ENCODE data around the gene MPPED1.

The MPPED1 gene

DNA sequence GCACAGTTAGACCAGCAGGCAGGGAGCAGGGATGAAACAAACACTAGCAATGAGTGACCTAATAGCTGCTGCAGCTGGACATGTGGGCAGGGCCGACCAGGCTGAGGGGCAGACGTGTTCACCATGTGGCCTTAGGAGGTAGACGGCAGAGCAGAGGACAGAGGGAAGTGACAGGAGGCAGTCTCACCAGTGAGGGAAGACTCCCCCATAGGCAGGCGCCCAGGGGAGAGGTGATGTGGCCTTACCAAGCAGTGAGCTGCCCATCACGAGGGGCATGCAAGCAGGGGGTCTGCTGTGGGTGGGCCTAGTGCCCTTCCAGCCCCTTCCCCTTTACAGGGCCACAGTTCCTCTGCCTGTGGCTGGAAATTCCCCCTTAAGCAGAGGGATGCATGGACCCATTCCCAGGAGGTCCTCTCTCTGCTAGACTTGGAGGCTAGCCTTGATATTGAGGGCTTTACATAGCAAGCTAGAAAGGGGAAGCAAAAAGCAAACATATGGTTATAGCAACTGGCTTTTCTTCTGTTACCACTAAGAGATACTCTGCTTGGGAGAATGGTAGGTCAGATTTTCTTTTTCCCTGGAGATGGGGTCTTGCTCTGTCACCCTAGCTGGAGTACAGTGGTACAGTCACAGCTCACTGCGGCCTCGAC is 67.6 kb downstream of the MPPED1 start:
- DNase-seq: no peak

DNA sequence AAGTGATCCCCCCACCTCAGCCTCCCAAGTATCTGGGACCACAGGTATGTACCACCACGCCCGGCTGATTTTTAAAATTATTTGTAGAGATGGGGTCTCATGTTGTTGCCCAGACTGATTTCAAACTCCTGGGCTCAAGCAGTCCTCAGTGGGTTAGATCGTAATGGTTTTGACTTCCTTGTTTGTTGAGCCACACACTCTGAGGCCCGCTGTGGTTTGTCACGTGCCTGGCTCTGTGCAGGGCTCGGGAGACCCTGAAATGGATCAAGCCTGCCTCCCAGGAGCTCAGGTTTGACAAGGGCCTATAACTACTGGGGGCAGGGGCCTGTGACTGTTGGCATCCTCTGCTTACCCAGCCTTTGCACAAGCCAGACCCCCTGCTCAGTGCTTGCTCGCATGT is 68.1 kb downstream of the MPPED1 start:
- no peak for DNase-seq

DNA sequence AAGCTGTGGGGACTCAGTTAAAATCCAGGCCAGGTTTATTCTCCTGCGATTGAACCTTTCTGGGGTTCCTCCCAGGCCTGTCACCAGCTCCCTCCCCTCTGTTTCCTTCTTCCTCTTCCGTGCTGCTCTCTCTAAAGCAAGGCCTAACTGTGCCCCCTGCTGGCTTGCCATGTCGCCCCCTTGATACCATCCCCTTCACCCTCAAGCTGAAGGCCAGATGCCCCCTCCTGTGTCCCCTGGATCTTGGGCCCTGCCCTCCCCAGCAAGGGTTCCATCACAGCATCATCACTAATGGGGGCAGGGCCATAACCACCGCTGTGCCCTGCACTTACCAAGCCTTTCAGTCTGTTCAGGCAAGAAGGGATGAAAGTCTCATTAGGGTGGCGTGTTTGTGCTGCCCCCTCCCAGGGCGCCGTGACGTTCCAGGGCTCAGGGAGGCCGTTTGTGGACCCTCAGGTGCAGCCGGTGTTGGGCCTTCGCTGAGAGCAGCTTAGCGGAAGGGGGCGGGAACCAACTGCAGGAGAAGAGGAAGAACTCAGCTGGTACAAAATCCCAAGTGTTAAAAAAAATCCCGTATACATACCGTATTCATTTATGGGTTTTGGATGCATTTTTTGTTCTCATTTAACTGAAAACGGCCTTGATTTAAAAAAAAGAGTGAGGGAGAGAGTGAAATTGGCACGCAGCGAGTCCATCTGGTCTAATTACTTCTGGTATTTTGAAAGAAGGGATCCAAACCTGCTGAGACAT is 69.9 kb downstream of the MPPED1 start:
- DNase-seq: peak; percentile 6

DNA sequence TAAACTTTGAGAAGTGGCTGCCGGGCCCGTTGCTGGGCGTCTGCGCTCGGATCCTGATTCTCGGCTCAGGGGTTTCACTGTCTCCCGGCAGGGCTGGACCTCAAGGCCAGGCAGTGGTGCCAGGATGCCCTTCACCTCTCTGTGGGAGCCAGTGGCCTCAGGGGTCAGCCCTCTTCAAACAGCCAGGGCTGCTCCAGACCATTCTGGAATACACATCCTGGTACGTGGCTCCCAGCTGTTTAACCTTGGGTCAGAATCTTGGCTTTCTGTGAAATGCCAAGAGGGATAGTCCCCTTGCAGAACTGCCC is 70.5 kb downstream of the MPPED1 start:
- no peak for DNase-seq

DNA sequence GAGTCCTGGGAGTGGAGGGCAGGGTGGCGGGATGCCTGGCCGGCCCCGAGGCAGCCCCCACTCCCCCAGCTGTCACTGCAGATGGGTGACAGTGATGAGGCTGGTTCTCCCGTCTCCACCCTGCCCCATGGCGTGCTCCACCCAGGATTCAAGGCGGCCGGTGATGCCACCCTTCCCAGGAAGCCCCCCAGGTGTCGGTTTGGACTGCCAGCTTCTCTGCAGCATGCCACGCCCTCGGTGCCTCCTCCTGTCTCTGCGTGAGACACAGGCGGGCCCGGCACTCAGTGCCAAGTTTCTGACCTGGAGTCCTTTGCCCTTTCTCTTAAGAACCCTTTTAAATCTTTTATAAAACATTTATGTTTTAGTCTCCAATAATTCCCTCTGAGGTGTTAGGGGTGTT is 71.5 kb downstream of the MPPED1 start:
- no peak for DNase-seq

DNA sequence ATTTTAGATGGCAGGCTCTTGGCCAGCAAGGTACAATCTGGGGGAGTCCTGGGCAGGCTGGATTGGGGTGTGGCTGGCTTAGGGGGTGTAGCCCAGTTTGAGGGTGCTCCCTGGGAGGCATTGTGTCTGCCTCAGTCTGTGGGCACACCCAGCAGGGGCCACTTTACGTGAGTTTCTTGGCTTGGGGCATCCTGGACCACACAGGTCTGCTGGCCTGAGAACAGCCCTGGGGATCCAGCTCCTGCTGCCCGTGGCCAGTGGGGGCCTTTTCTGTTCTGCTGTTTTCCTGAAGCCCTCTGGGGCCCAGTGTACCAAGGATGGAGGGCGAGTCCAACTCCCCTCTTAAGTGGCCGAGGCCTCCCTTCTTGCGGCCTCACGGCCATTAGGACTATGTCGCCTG is 71.9 kb downstream of the MPPED1 start:
- no peak for DNase-seq

DNA sequence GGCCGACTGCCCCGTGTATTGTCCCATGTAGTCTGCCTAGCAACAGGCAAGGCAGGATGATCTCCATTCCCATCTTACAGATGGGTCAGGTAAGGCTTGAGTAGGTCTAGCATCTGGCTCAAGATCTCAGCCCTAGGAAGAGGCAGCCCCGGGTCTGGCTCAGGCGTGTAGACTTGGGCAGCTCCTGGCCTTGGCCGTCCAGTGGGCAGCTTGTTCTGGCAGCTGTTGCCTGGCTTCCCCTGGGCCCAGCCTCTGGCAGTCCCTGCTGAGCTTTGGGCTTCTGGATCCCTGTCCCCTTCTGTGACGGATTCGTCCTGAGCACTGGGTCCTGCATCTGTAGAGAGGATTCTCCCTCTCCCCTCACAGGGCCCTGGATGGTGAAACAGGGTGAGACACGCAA is 72.4 kb downstream of the MPPED1 start:
- DNase-seq: no peak

DNA sequence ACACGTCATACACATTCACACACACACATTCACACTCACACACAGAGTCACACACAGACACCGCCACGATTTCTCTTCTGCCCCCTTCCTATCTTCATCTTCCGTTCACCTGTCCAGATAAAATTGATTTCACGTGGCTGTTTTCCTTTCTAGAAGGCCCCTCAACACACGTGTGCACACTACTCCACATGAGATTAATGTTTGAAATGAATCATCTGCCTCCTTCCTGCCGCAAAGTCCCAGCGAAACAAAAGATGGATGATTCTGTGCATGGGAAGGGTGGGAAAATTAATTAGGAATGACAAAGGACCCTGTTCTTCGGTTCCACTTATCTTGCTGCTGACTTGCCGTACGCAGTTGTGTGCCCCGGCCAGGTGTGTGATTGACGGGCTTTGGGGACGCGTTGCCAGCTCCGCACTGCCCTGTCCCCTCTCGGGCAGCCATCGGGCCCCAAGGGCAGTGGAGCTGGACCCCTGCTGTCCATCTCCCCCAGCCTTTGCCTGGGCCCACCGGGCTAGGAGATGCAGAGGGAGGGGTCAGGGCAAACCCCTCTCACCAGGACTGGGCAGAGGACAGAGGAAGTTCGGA is 73.8 kb downstream of the MPPED1 start:
- no peak for DNase-seq

DNA sequence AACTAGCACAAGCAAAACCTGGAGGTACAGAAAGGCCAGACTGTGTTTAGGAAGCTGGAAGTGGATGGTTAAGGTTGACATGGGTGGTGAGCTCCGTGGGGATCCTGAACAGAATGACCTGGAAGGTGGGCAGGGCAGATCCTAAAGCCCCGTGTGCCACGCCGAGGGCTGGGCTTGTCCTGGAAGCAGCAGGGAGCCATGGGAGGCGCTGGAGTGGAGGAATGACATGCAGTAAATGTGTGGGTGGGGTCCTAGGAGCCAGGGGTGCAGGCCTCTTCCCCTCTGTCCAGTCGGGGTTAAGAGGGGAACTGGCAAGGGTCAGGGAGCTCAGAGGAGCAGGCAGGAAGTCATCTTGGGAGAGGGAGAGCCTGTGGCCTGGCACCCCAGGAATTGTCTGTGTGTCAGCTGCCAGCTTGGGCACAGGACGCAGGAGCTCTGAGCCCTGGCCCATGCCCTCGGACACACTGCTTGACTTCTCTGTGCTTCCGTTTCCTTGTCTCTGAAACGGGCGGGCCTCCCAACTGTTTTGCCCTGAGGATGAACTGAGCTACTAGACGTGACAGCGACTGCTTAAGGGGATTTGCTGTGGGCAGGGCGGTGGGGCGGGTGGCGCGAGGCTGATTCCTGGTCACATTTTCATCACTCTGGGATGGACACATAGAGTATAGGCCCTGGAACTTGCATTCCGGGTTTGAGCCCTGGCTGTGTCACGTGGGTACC is 75.7 kb downstream of the MPPED1 start:
- DNase-seq: no peak

DNA sequence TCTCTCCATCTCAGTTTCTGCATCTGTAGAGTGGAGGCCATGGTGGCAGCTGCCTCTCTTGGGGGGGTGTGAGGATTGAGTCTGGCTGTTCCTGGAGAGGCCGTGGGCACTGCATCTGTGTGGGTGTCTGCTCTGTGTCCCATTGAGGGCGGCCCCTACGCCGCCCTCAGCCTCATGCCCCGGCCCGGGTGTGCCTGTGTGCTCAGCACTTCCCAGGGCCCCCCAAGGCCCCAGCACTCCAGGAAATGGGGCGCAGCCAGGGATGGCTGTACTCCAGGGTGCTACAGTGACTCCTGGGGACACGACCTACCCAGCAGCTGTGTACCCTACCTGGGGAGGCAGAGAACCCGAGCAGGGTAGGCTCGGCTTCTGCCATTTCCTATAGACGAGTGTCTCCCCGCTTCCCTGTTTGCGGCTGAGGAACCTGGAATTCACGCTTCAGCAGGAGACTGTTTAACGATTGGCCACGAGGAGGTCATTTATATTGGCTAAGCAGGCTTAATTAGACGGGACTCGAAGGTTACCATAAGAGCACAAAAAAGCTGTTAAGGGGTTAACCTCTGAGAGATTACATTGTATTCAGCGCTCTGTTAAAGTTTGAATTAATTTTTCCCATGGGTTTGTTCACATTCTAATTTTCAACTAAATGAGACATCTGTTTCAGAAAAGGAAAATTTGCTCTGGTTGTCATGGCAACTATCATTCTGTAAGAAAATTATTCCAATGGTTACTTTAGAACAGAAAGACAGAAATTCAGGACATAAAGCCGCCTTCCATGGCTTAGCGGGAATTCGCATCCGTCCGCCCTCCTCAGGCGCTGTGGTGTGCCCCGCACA is 76.4 kb downstream of the MPPED1 start:
- no peak for DNase-seq

DNA sequence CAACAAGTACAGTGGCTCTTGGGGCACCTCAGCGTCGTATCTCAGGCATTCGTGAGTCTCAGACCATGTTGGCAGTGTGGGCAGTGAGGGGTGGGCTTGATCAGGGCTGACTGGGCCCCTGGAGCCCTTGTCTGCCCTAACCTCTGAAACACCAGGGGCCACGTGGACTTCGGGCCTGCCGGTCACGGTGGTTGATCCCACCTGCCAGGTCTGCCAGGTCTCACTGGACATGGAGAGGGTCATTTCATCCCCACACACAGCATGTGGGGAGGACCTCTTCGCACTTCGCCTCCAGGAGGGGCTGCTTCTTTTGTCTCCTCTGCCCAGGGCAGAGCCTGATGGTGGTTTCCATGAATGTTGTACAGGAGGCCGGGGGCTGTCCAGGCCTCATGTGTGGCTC is 77.1 kb downstream of the MPPED1 start:
- no peak for DNase-seq

DNA sequence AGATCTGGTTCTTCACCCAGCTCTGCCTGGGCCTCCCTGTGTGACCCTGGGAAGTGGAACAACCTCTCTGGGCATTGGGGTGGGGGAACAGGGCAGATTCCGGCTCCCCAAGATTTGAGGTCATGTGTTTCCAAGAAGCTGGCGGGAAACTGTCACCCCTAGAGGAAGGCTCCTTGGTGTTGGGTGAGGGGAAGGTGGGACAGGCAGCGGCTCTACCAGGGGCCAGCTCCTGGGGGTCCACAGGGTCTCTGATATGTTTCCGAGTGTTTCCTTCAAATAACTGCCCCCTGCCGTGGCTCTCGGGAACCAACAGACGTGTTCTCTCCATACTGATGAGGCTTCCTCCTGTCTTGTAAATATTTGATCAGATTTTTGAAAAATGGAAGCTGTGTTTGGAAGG is 78.5 kb downstream of the MPPED1 start:
- no peak for DNase-seq

DNA sequence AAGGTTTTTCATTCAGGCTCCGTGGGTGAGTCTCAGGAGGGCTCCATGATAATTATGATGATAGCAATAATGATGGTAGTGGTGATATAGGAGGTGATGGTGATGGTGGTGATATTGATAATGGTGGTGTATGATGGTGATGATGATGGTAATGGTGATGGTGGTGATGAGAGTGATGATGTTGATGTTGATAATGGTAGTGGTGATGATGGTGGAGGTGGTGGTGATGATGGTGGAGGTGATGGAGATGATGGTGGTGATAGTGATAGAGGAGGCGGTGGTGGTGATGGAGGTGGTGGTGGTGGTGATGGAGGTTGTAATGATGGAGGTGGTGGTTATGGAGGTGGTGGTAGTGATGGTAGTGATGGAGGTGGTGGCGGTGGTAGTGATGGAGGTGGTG is 79.4 kb downstream of the MPPED1 start:
- no peak for DNase-seq

DNA sequence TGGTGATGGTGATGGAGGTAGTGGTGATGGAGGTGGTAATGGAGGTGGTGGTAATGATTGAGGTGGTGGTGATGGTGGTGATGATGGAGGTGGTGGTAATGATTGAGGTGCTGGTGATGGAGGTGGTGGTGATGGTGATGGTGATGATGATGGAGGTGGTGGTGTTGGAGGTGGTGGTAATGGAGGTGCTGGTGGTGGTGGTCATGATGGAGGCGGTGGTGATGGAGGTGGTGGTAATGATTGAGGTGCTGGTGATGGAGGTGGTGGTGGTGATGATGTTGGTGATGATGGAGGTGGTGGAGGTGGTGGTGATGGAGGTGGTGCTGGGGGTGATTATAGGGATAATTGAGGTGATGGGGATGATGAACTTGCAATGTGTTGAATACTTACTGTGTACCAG is 79.9 kb downstream of the MPPED1 start:
- DNase-seq: no peak

DNA sequence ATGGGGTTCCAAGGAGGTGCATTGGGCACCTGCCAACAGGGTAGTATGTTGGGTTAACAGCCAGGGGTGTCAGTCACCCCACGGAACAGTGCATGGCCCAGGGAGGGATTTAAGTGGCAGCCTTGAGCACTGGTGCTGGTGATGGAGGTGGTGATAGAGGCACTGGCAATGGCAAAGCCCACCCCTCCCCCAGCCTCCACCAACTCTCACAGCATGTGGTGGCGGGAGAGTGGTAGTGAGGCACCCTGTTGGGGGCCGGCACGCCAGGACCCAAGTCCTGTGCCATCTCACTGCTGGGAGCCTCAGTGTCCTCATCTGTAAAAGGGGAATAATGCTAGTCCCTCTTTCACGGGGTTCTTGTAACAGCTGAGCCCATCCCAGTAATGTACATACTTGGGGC is 81.5 kb downstream of the MPPED1 start:
- no peak for DNase-seq

DNA sequence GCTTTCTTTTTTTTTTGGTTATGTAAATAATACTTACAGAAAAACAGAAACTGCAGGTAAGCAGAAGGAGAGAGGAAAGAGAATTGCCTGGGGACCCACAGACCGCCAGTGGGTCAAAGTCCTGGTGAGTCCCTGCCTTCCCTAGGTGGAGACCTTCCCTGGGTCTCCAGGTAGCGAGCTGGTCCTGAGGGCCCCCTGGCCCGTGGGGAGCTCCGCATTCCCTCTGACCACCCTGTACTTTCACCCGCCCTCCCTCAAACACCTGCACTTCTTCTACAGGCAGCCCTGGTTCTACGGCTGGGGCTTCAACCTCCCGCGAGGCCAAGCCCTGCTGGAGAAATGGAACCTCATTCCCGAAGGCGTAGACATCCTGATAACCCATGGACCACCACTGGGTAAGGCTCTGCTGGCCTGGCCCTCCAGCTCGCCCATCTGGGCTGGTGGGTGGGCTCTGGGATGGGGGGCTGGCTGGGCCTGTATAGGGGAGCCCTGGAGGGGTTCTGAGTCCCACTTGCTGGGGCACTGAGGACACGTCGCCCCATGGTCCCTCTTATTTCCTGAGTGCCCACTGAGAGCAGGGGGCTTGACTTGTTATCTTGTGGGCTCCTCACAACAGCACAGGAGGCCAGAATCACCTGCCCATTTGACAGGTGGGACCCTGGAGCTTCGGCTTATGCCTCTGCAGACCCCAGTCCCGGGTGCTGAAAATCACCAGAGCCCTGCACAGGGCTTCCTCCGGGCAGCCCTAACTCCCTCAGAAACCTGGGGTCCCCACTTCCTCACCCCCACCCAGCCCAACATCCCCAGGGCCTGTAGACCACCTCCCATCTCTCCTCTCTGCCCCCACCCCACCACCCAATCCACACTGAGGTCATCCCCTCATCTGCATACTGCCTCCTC is 86.4 kb downstream of the MPPED1 start:
- no peak for DNase-seq

DNA sequence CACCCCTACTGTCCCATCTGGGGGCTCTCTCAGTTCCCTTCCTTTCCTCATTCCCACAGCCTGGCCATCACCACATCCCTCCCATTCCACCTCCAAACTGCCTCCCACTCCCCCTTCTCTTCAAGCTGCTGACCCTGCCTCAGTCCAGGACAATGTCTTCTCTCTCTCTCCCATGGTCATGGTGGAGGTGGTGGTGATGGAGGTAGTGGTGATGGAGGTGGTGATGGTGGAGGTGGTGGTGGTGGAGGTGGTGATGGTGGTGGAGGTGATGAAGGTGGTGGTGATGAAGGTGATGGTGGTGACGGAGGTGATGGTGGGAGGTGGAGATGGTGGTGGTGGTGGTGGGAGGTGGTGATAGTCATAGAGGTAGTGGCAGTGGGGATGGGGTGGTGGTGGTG is 87.0 kb downstream of the MPPED1 start:
- DNase-seq: no peak

DNA sequence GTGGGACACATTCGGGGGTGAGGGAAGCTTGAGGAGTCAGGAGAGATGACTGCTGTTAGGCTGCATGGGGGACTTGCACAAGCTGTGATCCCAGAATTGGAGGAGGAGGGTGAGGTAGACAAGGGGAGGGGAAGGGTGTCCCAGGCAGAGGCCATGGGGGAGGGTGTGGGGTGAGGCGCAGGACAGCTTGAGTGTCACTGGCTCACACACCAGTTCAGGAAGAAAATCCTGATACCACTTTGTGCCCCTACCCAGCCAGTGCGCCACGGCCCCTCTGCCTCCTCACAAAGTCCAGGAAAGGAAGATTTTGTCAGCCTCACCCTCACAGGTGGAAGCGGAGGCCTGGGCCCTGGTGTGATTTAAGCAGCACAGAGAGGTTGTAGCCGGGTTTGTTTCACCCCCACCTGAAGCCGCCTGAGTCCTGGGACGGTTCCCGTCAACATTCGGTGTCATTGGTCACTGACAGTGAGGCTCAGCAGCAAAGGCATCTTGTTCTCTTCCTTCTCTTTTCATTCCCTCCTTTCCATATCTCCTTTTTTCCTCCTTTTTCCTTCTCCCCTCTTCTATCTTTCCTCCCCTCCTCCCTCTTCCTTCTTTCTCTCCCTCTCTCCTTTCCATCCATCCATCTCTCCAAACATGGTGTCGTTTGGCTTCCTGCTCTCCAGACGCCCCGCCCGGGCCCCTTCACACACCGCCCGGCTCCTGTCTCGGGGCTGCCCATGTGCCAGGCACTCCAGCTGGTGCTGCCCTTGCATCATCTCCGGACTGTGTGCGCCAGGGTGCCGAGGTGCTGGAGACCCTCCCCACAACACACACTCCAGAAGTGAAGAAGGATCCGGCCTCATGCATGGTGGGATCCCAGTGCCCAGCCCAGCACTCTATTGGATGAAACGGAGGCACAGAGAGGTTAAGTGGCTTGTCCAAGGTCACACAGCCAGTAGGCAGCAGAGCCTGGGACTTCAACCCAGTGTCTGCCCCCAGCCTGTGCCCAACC is 89.3 kb downstream of the MPPED1 start:
- no peak for DNase-seq

DNA sequence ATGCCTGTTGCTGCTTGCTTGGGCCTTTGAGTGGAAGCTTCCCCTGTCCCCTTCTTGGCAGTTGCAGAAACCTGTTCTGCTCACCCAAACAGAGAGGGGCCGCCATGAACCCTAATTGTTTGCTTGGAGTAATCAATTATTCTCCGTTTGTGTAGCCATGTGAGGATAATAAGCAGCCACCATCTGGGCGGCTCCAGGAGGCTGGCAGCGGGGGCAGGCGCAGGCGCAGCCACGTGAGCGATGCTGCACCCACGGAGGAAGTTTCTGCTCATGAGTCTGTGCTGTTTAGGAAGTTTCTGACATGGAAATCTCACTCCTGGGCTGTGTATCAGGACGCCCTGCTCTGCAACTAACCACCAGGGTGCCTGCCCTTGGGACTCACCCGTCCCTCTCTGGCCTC is 90.1 kb downstream of the MPPED1 start:
- no peak for DNase-seq

DNA sequence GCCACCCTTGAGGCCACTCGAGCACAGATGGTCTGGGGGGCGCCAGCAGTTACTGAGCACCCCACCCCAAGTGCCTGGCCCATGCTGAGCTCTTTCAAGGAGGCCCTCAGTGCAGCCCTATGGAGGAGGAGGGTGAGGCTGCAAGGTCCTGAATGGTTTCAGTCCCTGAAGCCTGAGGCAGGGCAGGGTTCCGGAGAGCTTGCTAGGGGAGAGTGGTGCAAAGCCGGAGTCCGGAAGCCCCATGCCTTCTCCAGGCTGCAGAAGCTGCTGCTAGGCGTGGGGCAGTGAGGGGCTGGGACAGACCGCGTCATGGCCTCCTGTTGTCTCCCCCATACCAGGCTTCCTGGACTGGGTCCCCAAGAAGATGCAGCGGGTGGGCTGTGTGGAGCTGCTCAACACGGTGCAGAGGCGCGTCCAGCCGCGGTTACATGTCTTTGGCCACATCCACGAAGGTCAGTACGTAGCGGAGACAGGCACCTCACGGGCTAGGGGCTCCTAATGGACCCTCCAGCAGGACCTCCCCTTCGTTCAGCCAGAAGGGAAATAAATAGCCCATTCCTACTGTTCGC is 90.6 kb downstream of the MPPED1 start:
- no peak for DNase-seq
